Bronchial epithelial cell (primary cell): Measurements from ENCODE around the gene ZSCAN4. TPM values are rescaled to one million over a fixed set of nuclear protein-coding genes. Genes with fewer than 3 reads are reported as not detected.

Experiments
- DNase-seq: peaks from one replicate; pipeline ENCODE4 v3.0.0-alpha.2; 2010; ENCODE audit warnings: low read depth
- FAIRE-seq: peaks from 2 replicates; lab custom pipeline; 2011; peaks lifted over from hg19 to GRCh38; lab: Jason Lieb, UNC
- H3K27me3 ChIP-seq: 2 replicates; pipeline ENCODE4 v1.5.1; 2011; ENCODE audit warnings: low read length; ENCODE audit not compliant: control insufficient read depth, insufficient read depth
- H3K36me3 ChIP-seq: 2 replicates; pipeline ENCODE4 v1.5.1; 2011; ENCODE audit warnings: low read length; ENCODE audit not compliant: control insufficient read depth, insufficient read depth
- H3K4me3 ChIP-seq: 2 replicates; pipeline ENCODE4 v1.5.1; 2011; ENCODE audit warnings: mild to moderate bottlenecking, low read depth, low read length, control low read depth
- total RNA-seq: library from RNA; depleted of rRNA; stranded (reverse); fragments of >200 nt; gene quantifications from 2 replicates; pipeline ENCODE4 v1.2.1, GENCODE V29; 2014
- TF ChIP-seq, protein P1 (sequence below): IDR thresholded peaks from 2 replicates; pipeline ENCODE4 v1.5.1; 2011; ENCODE audit warnings: mild to moderate bottlenecking, moderate library complexity, low read length, control low read depth, inconsistent platforms; ENCODE audit not compliant: insufficient read depth, severe bottlenecking

Gene ZSCAN4
- total RNA-seq, 1 donor from 2014 or later, result not detected

DNA sequence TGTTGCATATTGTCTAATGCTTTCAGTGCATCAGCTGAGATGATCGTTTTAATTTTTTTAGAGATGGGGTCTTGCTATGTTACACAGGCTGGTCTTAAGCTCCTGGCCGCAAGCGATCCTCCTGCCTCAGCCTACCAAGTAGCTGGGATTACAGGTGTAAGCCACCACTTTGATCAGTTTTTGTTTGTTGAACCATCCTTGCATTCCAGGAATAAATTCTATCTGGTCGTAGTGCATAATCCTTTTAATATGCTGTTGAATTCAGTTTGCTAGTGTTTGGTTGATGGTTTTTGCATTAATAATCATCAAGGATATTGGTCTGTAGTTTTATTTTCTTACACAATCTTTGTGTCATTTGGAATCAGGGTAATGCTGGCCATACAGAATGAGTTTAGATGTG lies 31.4 kb upstream of the ZSCAN4 start:
- no peak for DNase-seq
- FAIRE-seq, result no peak
- no peak overlapping the region for H3K4me3 ChIP-seq

DNA sequence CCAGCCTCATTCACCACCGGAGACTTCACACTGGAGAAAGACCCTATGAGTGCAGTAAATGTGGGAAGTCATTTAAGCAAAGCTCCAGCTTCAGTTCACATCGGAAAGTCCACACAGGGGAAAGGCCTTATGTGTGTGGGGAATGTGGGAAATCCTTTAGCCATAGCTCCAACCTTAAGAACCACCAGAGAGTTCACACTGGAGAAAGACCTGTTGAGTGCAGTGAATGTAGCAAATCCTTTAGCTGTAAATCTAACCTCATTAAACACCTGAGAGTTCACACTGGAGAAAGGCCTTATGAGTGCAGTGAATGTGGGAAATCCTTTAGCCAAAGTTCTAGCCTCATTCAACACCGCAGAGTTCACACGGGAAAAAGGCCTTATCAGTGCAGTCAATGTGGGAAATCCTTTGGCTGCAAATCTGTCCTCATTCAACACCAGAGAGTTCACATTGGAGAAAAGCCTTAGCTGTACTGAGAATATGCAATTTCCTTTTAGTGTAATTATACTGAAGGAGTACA lies 27.0 kb upstream of the ZSCAN4 start:
- H3K36me3 ChIP-seq, result peaks cover 13% of the 10 kb centered on the region
- DNase-seq, result no peak
- no peaks in the 10 kb centered on the region for H3K27me3 ChIP-seq
- FAIRE-seq, result no peak
- H3K4me3 ChIP-seq, result no peak overlapping the region
- TF ChIP-seq, protein P1, sequence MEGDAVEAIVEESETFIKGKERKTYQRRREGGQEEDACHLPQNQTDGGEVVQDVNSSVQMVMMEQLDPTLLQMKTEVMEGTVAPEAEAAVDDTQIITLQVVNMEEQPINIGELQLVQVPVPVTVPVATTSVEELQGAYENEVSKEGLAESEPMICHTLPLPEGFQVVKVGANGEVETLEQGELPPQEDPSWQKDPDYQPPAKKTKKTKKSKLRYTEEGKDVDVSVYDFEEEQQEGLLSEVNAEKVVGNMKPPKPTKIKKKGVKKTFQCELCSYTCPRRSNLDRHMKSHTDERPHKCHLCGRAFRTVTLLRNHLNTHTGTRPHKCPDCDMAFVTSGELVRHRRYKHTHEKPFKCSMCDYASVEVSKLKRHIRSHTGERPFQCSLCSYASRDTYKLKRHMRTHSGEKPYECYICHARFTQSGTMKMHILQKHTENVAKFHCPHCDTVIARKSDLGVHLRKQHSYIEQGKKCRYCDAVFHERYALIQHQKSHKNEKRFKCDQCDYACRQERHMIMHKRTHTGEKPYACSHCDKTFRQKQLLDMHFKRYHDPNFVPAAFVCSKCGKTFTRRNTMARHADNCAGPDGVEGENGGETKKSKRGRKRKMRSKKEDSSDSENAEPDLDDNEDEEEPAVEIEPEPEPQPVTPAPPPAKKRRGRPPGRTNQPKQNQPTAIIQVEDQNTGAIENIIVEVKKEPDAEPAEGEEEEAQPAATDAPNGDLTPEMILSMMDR, result no peak

More for the DNA sequence above, 31.4 kb upstream of the ZSCAN4 start:
- Histone ChIP-seq H3K36me3 (peaks cover 13% of the 10 kb centered on the region), H3K27me3 (no peaks in the 10 kb centered on the region)
- TF ChIP-seq, protein P1, result no peak

DNA sequence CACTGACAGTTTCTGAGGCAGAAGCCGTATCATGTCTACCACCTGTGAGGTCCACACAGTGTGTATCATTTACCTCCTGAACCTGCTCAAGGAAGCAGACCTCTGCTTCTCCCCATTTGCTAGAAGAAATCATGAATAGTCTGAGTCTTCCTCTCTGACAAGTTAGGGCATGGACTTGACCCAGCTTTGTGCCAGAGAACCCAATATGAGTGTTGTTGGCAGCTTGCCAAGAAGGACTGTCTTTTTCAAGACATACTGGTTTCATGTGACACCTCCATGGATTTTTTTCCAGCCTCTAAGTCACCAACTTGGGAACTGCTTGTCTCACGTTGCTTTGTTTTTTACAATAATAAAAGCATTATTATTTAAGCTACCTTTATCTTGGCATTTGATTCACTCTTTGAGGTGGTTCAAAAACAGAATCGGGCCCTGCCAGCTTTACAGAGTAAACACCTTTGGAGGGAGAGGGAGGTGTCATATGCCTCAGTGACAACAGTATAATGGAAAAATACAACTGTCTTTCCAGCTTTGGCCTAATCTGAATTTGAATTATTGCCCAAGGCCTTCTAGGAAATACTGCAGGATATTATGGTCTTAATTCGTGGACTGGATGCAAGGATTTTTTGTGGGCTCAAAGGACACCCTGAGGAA lies 26.2 kb upstream of the ZSCAN4 start:
- DNase-seq (peak; percentile 93), FAIRE-seq (peak; percentile 64)
- Histone ChIP-seq H3K36me3 (peaks cover 11% of the 10 kb centered on the region), H3K27me3 (no peaks in the 10 kb centered on the region), H3K4me3 (no peak overlapping the region)
- TF ChIP-seq, protein P1, result no peak

GRCh38 chr19:57643734-57644133 lies 25.0 kb upstream of the ZSCAN4 start:
- Histone ChIP-seq H3K36me3 (peaks cover 11% of the 10 kb centered on the region), H3K27me3 (no peaks in the 10 kb centered on the region), H3K4me3 (no peak overlapping the region)
- no peak for FAIRE-seq
- DNase-seq, result no peak
- TF ChIP-seq, protein P1, result no peak

GRCh38 chr19:57648331-57649003 lies 20.3 kb upstream of the ZSCAN4 start:
- no peak for DNase-seq
- H3K36me3 ChIP-seq, result no peaks in the 10 kb centered on the region
- no peaks in the 10 kb centered on the region for H3K27me3 ChIP-seq
- no peak overlapping the region for H3K4me3 ChIP-seq
- TF ChIP-seq, protein P1, result no peak
- FAIRE-seq, result peak; percentile 66
